AML-193 (cell line): ENCODE results near the gene SELENOW.

ENCODE experiments used
- DNase-seq, 2 experiments: peaks; one replicate each; lab custom pipeline; 2025; lab: John Stamatoyannopoulos, UW

The SELENOW gene

GRCh38 chr19:47824396-47824795 lies 45.9 kb downstream of the SELENOW start:
- DNase-seq: no peak

- no peak for DNase-seq
Measured at GRCh38 chr19:47826800-47827199, 48.3 kb downstream of the SELENOW start.

GRCh38 chr19:47832723-47833122 lies 54.2 kb downstream of the SELENOW start:
- no peak for DNase-seq
